Progenitor cell of endocrine pancreas (in vitro differentiated cells): ENCODE results near the gene NXPH4. TPM values are rescaled to one million over a fixed set of nuclear protein-coding genes. Genes with fewer than 3 reads are reported as not detected.

Source experiments
- DNase-seq: peaks from one replicate; pipeline ENCODE4 v3.0.0; 2021; ENCODE audit warnings: low spot score; ENCODE audit not compliant: unreplicated experiment
- H3K27ac Mint-ChIP-seq: 2 replicates; pipeline ENCODE4 v1.8.0; 2021; ENCODE audit warnings: mild to moderate bottlenecking, moderate library complexity, mixed read lengths
- H3K27me3 Mint-ChIP-seq: 2 replicates; pipeline ENCODE4 v1.8.0; 2021; ENCODE audit warnings: mixed read lengths
- H3K36me3 Mint-ChIP-seq: 2 replicates; pipeline ENCODE4 v1.8.0; 2022; ENCODE audit warnings: mixed read lengths; ENCODE audit not compliant: insufficient read depth
- H3K4me1 Mint-ChIP-seq: 2 replicates; pipeline ENCODE4 v1.8.0; 2021; ENCODE audit warnings: low read depth, mixed read lengths
- H3K4me3 Mint-ChIP-seq: 2 replicates; pipeline ENCODE4 v1.8.0; 2021; ENCODE audit warnings: low read depth, mild to moderate bottlenecking, moderate library complexity, mixed read lengths
- H3K9me3 Mint-ChIP-seq: 2 replicates; pipeline ENCODE4 v1.8.0; 2021; ENCODE audit warnings: low read depth, mixed read lengths
- total RNA-seq: library from RNA; stranded (reverse); gene quantifications from 2 replicates; pipeline ENCODE4 v1.2.1, GENCODE V29; 2021
- TF ChIP-seq, protein P1 (sequence below): fragments of 200-600 bp; sonication (generic); IDR thresholded peaks from one replicate; pipeline ENCODE4 v1.5.0; 2021; ENCODE audit warnings: antibody characterized with exemption, mild to moderate bottlenecking; ENCODE audit not compliant: unreplicated experiment

NXPH4 gene
- total RNA-seq, 1 donor from 2014 or later = 2.0 TPM

DNA sequence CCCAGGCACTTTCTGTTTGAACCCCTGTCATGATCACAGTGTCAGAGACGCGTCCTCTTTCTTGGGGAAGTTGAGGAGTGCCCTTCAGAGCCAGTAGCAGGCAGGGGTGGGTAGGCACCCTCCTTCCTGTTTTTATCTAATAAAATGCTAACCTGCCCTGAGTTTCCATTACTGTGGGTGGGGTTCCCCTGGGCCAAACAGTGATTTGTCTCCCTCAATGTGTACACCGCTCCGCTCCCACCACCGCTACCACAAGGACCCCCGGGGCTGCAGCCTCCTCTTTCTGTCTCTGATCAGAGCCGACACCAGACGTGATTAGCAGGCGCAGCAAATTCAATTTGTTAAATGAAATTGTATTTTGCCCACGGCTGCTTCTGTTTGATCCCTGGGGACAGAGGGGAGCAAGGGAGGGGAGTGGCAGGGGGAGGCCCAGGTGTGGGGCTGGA, 18.0 kb downstream of the NXPH4 start:
- Mint-ChIP-seq H3K4me3 (no peak overlapping the region), H3K9me3 (no peaks in the 10 kb centered on the region), H3K4me1 (peaks cover 20% of the 10 kb centered on the region), H3K27ac (no peak overlapping the region), H3K36me3 (peaks cover 30% of the 10 kb centered on the region), H3K27me3 (peaks cover 47% of the 10 kb centered on the region)
- DNase-seq = no peak
- TF ChIP-seq, protein P1, sequence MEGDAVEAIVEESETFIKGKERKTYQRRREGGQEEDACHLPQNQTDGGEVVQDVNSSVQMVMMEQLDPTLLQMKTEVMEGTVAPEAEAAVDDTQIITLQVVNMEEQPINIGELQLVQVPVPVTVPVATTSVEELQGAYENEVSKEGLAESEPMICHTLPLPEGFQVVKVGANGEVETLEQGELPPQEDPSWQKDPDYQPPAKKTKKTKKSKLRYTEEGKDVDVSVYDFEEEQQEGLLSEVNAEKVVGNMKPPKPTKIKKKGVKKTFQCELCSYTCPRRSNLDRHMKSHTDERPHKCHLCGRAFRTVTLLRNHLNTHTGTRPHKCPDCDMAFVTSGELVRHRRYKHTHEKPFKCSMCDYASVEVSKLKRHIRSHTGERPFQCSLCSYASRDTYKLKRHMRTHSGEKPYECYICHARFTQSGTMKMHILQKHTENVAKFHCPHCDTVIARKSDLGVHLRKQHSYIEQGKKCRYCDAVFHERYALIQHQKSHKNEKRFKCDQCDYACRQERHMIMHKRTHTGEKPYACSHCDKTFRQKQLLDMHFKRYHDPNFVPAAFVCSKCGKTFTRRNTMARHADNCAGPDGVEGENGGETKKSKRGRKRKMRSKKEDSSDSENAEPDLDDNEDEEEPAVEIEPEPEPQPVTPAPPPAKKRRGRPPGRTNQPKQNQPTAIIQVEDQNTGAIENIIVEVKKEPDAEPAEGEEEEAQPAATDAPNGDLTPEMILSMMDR = no peak

DNA sequence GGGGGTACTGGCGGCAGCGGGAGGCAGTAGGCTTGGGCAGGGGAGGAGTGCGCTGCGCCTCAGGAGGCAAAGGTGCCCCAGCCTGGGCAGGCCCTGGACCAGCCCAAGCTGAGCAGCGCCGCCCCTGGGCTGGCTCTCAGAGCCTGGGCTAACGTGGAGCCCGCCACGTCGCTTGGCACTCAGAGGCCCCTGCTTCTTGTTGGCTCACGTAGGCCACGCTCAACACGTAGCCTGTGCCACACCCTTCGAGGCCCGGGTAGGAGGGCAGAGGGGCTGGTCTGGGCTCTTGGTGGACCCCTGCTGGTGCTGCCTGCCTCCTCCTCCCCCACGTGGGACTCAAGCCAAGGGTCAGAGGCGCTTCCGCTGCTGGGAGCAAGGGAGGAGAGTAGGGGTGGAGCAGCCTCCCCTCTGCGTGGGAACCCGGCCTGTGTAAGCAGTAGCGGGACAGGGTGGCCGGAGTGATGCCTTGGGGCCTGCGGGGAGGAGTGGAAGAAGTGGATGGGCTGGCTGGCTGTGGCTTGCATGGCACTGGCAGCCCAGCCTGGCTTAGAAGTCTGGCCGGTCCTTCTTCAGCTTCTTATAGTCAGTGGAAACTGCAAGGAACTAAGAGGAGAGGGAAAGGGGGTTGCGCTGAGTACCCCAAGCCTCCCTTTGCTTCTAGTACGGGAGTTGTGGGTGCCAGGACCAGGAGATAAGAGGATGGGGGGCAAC, 18.6 kb downstream of the NXPH4 start:
- TF ChIP-seq, protein P1 = no peak
- H3K9me3 Mint-ChIP-seq = no peaks in the 10 kb centered on the region
- DNase-seq = no peak
- H3K27me3 Mint-ChIP-seq = peaks cover 53% of the 10 kb centered on the region
- no peak overlapping the region for H3K4me3 Mint-ChIP-seq
- peaks cover 18% of the 10 kb centered on the region for H3K4me1 Mint-ChIP-seq
- no peak overlapping the region for H3K27ac Mint-ChIP-seq
- peaks cover 30% of the 10 kb centered on the region for H3K36me3 Mint-ChIP-seq

GRCh38 chr12:57235728-57236131, 19.1 kb downstream of the NXPH4 start:
- DNase-seq = no peak
- H3K27ac Mint-ChIP-seq = no peak overlapping the region
- H3K9me3 Mint-ChIP-seq = no peaks in the 10 kb centered on the region
- H3K27me3 Mint-ChIP-seq = peaks cover 58% of the 10 kb centered on the region
- TF ChIP-seq, protein P1 = no peak
- peaks cover 25% of the 10 kb centered on the region for H3K36me3 Mint-ChIP-seq
- H3K4me3 Mint-ChIP-seq = no peak overlapping the region
- H3K4me1 Mint-ChIP-seq = peaks cover 18% of the 10 kb centered on the region

DNA sequence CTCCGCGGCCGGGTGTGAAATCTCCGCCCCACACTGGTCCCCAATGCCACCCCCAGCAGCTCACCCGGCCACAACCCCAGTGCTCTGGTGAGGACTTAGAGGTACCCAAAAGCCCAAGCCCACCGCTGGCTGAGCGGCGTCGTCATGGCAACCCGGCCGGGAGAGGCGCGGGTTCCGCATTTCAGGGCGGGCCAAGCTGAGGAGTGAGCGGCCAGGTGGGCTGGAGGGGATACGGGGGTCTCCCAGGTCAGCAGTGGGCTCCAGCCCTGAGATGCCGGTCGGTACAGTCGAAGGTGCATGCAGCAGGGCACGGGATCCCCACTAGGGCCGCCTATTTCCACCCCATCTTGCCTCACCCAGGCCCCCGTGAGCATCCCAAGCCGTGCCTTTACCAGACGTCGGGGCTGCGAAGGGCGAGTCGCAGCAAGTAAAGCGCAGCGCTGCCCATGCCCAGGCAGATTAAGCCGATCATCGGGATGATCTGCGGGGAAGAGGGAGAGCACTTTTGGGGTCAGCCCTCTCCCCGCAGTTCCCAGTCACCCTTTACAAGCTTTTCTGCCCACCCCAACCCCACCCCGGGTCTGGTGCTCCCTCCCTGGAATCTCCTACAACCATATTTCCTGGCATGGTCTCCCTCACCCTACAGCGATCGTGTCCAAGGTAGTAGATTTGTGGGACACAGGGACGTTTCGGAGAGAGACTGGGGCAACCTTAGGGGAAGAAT, 19.8 kb downstream of the NXPH4 start:
- DNase-seq = no peak
- Mint-ChIP-seq H3K4me1 (peaks cover 18% of the 10 kb centered on the region), H3K27ac (no peak overlapping the region), H3K27me3 (peaks cover 65% of the 10 kb centered on the region), H3K36me3 (peaks cover 23% of the 10 kb centered on the region), H3K9me3 (no peaks in the 10 kb centered on the region), H3K4me3 (no peak overlapping the region)
- TF ChIP-seq, protein P1 = no peak

DNA sequence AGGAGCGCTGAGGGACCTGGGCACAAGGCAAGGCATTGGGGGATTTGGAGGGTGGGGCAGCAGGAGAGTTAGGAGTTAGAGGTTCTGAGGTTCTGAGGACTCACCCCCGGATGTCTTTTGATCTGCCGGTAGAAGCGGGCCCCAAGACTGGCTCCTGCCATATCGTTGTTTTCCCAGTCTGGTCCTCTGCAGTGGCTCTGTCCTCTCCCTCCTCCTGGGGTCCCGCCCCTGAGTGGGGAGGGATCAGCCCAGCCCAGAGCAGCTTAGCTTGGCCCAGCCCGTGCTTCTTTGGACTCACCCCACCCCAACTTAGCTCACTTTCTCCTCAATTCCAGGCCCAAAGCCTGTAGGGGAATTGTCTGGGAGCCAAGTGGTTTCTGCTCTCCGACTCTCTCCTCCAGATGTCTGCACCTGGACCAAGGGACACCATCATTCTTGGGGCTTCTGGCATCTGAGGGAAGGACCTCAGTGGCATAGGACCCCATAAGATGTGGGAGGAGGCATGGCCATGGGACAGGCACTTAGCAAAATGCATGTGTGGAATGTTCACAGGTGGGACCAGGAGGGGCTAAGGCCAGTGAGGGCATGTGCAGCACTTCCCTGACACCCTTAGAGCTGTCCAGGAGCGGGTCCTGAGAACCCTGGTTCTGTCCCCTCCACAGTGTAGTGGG, 20.5 kb downstream of the NXPH4 start:
- DNase-seq = no peak
- Mint-ChIP-seq H3K4me1 (peaks cover 18% of the 10 kb centered on the region), H3K36me3 (peaks cover 19% of the 10 kb centered on the region), H3K27me3 (peaks cover 72% of the 10 kb centered on the region), H3K4me3 (no peak overlapping the region), H3K27ac (peak overlapping the region; percentile 26), H3K9me3 (no peaks in the 10 kb centered on the region)
- TF ChIP-seq, protein P1 = no peak
